ENCODE measurements around the gene MAP2K7. TPM values are rescaled to one million over a fixed set of nuclear protein-coding genes. Genes with fewer than 3 reads are reported as not detected.
"Not testable (repeated sequence)": the region's sequence is repeated elsewhere in the genome, so short reads cannot be mapped to it uniquely, and the experiment has no call there.

The MAP2K7 gene
- polyA plus RNA-seq, 1 donor (not counting 4 experiments of a cell fraction or from before 2014, with no cell fraction given) = 8.4 TPM

GRCh38 chr19:7928741-7929701 lies 25.3 kb downstream of the MAP2K7 start:
- peak overlapping the region in 1 of 3 experiments; percentile 11 for H3K4me3 ChIP-seq (ENCODE audit: control insufficient read depth in 2 of 3, extremely low read depth in 1 of 3, insufficient read depth in 2 of 3, low read depth in 1 of 3, low read length in 3 of 3)

GRCh38 chr19:7930030-7930429 lies 26.4 kb downstream of the MAP2K7 start:
- H3K27ac ChIP-seq (ENCODE audit: control insufficient read depth, insufficient read depth, low read length) = not testable (repeated sequence)
- H3K36me3 ChIP-seq (ENCODE audit: control insufficient read depth in 2 of 2, extremely low read depth in 1 of 2, insufficient read depth in 2 of 2, low read length in 2 of 2) = peaks cover 28 to 36% of the 10 kb centered on the region in 2 experiments

More at GRCh38 chr19:7928741-7929701, 25.3 kb downstream of the MAP2K7 start:
- Histone ChIP-seq H3K79me2 (ENCODE audit: control insufficient read depth, insufficient read depth, low read length) (no peaks in the 10 kb centered on the region), H3K36me3 (ENCODE audit: control insufficient read depth in 2 of 2, extremely low read depth in 1 of 2, insufficient read depth in 2 of 2, low read length in 2 of 2) (peaks cover 26 to 27% of the 10 kb centered on the region in 2 experiments), H2AFZ (ENCODE audit: control insufficient read depth, low read length) (no peak overlapping the region), H3K27me3 (ENCODE audit: control insufficient read depth, extremely low read depth, insufficient read depth, low read length) (no peaks in the 10 kb centered on the region), H3K27ac (ENCODE audit: control insufficient read depth, insufficient read depth, low read length) (peak overlapping the region; percentile 92), H3K9me1 (ENCODE audit: control insufficient read depth, extremely low read depth, insufficient read depth, low read length) (peaks cover 3% of the 10 kb centered on the region), H3K4me1 (ENCODE audit: control insufficient read depth, extremely low read depth, insufficient read depth, low read length) (peaks cover 27% of the 10 kb centered on the region), H3K9me3 (ENCODE audit: control insufficient read depth, low read depth, low read length) (no peaks in the 10 kb centered on the region), H4K20me1 (ENCODE audit: control insufficient read depth, extremely low read depth, insufficient read depth, low read length) (no peaks in the 10 kb centered on the region), H3K9ac (ENCODE audit: control insufficient read depth, extremely low read depth, insufficient read depth, low read length) (peak overlapping the region; percentile 79), H3K4me2 (ENCODE audit: control insufficient read depth, extremely low read depth, insufficient read depth, low read depth, low read length) (peak overlapping the region; percentile 55)
- peak; percentile 43 for FAIRE-seq
- DNase-seq (ENCODE audit: low read depth, low spot score) = no peak
- no peak for TF ChIP-seq EZH2 (IDR thresholded peaks at IDR 0.05; ENCODE audit: low read length)
- peak; percentile 47 to 63 (median 50) for TF ChIP-seq CTCF (optimal IDR thresholded peaks at IDR 0.05 in 1 of 3, IDR thresholded peaks at IDR 0.05 in 1 of 3, conservative IDR thresholded peaks at IDR 0.05 in 1 of 3; ENCODE audit: extremely low read depth in 1 of 3, insufficient read depth in 2 of 3, low read length in 3 of 3)
- dilution Hi-C loops (cut with MboI; ENCODE audit: extremely low pct_ligation_motif_present, low sequenced_read_pairs) = no loop called here

More at GRCh38 chr19:7930030-7930429, 26.4 kb downstream of the MAP2K7 start:
- H3K9me1 ChIP-seq (ENCODE audit: control insufficient read depth, extremely low read depth, insufficient read depth, low read length); H4K20me1 ChIP-seq (ENCODE audit: control insufficient read depth, extremely low read depth, insufficient read depth, low read length); H3K27me3 ChIP-seq (ENCODE audit: control insufficient read depth, extremely low read depth, insufficient read depth, low read length); H3K9ac ChIP-seq (ENCODE audit: control insufficient read depth, extremely low read depth, insufficient read depth, low read length); DNase-seq (ENCODE audit: low read depth, low spot score); H3K9me3 ChIP-seq (ENCODE audit: control insufficient read depth, low read depth, low read length); H3K79me2 ChIP-seq (ENCODE audit: control insufficient read depth, insufficient read depth, low read length); FAIRE-seq; H2AFZ ChIP-seq (ENCODE audit: control insufficient read depth, low read length); H3K4me3 ChIP-seq (ENCODE audit: control insufficient read depth in 2 of 3, extremely low read depth in 1 of 3, insufficient read depth in 2 of 3, low read depth in 1 of 3, low read length in 3 of 3); dilution Hi-C loops (cut with MboI; ENCODE audit: extremely low pct_ligation_motif_present, low sequenced_read_pairs); H3K4me2 ChIP-seq (ENCODE audit: control insufficient read depth, extremely low read depth, insufficient read depth, low read depth, low read length): not testable (repeated sequence)
- H3K4me1 ChIP-seq (ENCODE audit: control insufficient read depth, extremely low read depth, insufficient read depth, low read length) = peaks cover 27% of the 10 kb centered on the region
